Measurements from ENCODE around the gene PRKCG. TPM values are rescaled to one million over a fixed set of nuclear protein-coding genes. Genes with fewer than 3 reads are reported as not detected.
"Not testable (repeated sequence)": the region's sequence is repeated elsewhere in the genome, so short reads cannot be mapped to it uniquely, and the experiment has no call there.

The PRKCG gene
- total and polyA plus RNA-seq, 4 experiments from 2014 or later: 0.06 TPM; not detected in 3

- intact Hi-C loops (cut with micrococcal nuclease): no loop called here
- Histone ChIP-seq H3K27ac (ENCODE audit: low read depth, low read length) (no peak overlapping the region), H3K36me3 (ENCODE audit: insufficient read depth, low read length) (no peaks in the 10 kb centered on the region), H3K4me3 (ENCODE audit: low read length in 2 of 2) (no peak overlapping the region), H3K27me3 (ENCODE audit: insufficient read depth, low read length) (no peaks in the 10 kb centered on the region), H3K4me1 (ENCODE audit: insufficient read depth, low read length) (no peaks in the 10 kb centered on the region), H3K9me3 (ENCODE audit: control insufficient read depth in 1 of 2, low read length in 2 of 2) (no peaks in the 10 kb centered on the region)
- peaks cover 0 to 9% (median 2%) of the 10 kb centered on the region in 8 donors for H3K9me3 Mint-ChIP-seq
- H3K27me3 Mint-ChIP-seq: peaks cover 27 to 37% of the 10 kb centered on the region in 2 donors
- no peak overlapping the region for H3K27ac Mint-ChIP-seq
- no peaks in the 10 kb centered on the region for H3K36me3 Mint-ChIP-seq
- ChIA-PET CTCF (ENCODE audit: partially characterized antibody) (interaction anchor here (0.8 to 1.9 kb wide), 3 partner anchors 12 to 94 kb away, joined by 4 to 5 read pairs (median 5); no protein-coding TSS in a partner anchor), POLR2A (ENCODE audit: partially characterized antibody) (no interaction called here)
- H3K4me1 Mint-ChIP-seq: no peaks in the 10 kb centered on the region
- H3K4me3 Mint-ChIP-seq: no peak overlapping the region
- no peak for DNase-seq
Measured at GRCh38 chr19:53947624-53948023, 65.6 kb downstream of the PRKCG start.

GRCh38 chr19:53948611-53949010, 66.6 kb downstream of the PRKCG start:
- H3K9me3 ChIP-seq (ENCODE audit: control insufficient read depth in 1 of 2, low read length in 2 of 2); H3K27ac ChIP-seq (ENCODE audit: low read depth, low read length); H3K36me3 ChIP-seq (ENCODE audit: insufficient read depth, low read length); DNase-seq; POLR2A ChIA-PET (ENCODE audit: partially characterized antibody); H3K4me1 ChIP-seq (ENCODE audit: insufficient read depth, low read length); H3K4me3 ChIP-seq (ENCODE audit: low read length in 2 of 2); H3K27me3 ChIP-seq (ENCODE audit: insufficient read depth, low read length); H3K4me1 Mint-ChIP-seq; H3K27ac Mint-ChIP-seq; H3K9me3 Mint-ChIP-seq; H3K36me3 Mint-ChIP-seq; H3K4me3 Mint-ChIP-seq; intact Hi-C loops (cut with micrococcal nuclease): not testable (repeated sequence)
- peaks cover 22 to 33% of the 10 kb centered on the region in 2 donors for H3K27me3 Mint-ChIP-seq
- CTCF ChIA-PET (ENCODE audit: partially characterized antibody): interaction anchor here (0.8 to 1.9 kb wide), 2 partner anchors 11 to 95 kb away, joined by 4 to 5 read pairs; no protein-coding TSS in a partner anchor

GRCh38 chr19:53951436-53951835, 69.4 kb downstream of the PRKCG start:
- H3K9me3 ChIP-seq (ENCODE audit: control insufficient read depth in 1 of 2, low read length in 2 of 2): no peaks in the 10 kb centered on the region
- no peaks in the 10 kb centered on the region for H3K4me1 ChIP-seq (ENCODE audit: insufficient read depth, low read length)
- DNase-seq: no peak
- no peak overlapping the region for H3K27ac Mint-ChIP-seq
- H3K27ac ChIP-seq (ENCODE audit: low read depth, low read length): no peak overlapping the region
- intact Hi-C loops (cut with micrococcal nuclease): no loop called here
- ChIA-PET POLR2A (ENCODE audit: partially characterized antibody) (no interaction called here), CTCF (ENCODE audit: partially characterized antibody) (no interaction called here)
- H3K36me3 Mint-ChIP-seq: no peaks in the 10 kb centered on the region
- peaks cover 0 to 4% (median 0%) of the 10 kb centered on the region in 8 donors for H3K9me3 Mint-ChIP-seq
- peaks cover 22 to 25% of the 10 kb centered on the region in 2 donors for H3K27me3 Mint-ChIP-seq
- no peak overlapping the region for H3K4me3 Mint-ChIP-seq
- H3K4me3 ChIP-seq (ENCODE audit: low read length in 2 of 2): no peak overlapping the region
- no peaks in the 10 kb centered on the region for H3K4me1 Mint-ChIP-seq
- H3K36me3 ChIP-seq (ENCODE audit: insufficient read depth, low read length): no peaks in the 10 kb centered on the region
- H3K27me3 ChIP-seq (ENCODE audit: insufficient read depth, low read length): no peaks in the 10 kb centered on the region

- peaks cover 24 to 26% of the 10 kb centered on the region in 2 donors for H3K27me3 Mint-ChIP-seq
Measured at GRCh38 chr19:53951947-53952346, 70.0 kb downstream of the PRKCG start.

GRCh38 chr19:53953383-53953782, 71.4 kb downstream of the PRKCG start:
- Histone ChIP-seq H3K27me3 (ENCODE audit: insufficient read depth, low read length) (peaks cover 11% of the 10 kb centered on the region), H3K4me3 (ENCODE audit: low read length in 2 of 2) (no peak overlapping the region), H3K27ac (ENCODE audit: low read depth, low read length) (no peak overlapping the region), H3K9me3 (ENCODE audit: control insufficient read depth in 1 of 2, low read length in 2 of 2) (no peaks in the 10 kb centered on the region), H3K4me1 (ENCODE audit: insufficient read depth, low read length) (no peaks in the 10 kb centered on the region), H3K36me3 (ENCODE audit: insufficient read depth, low read length) (no peaks in the 10 kb centered on the region)
- intact Hi-C loops (cut with micrococcal nuclease): no loop called here
- CTCF ChIA-PET (ENCODE audit: partially characterized antibody): no interaction called here
- DNase-seq: no peak
- POLR2A ChIA-PET (ENCODE audit: partially characterized antibody): no interaction called here
- Mint-ChIP-seq H3K9me3 (peaks cover 0 to 4% (median under 1%) of the 10 kb centered on the region in 8 donors), H3K4me3 (no peak overlapping the region), H3K27ac (no peak overlapping the region), H3K36me3 (no peaks in the 10 kb centered on the region), H3K27me3 (peaks cover 26 to 31% of the 10 kb centered on the region in 2 donors), H3K4me1 (no peaks in the 10 kb centered on the region)

More at GRCh38 chr19:53951947-53952346, 70.0 kb downstream of the PRKCG start:
- H3K36me3 Mint-ChIP-seq: no peaks in the 10 kb centered on the region
- no peak overlapping the region for H3K27ac Mint-ChIP-seq
- Histone ChIP-seq H3K27me3 (ENCODE audit: insufficient read depth, low read length) (peaks cover under 1% of the 10 kb centered on the region), H3K9me3 (ENCODE audit: control insufficient read depth in 1 of 2, low read length in 2 of 2) (no peaks in the 10 kb centered on the region), H3K4me1 (ENCODE audit: insufficient read depth, low read length) (no peaks in the 10 kb centered on the region), H3K36me3 (ENCODE audit: insufficient read depth, low read length) (no peaks in the 10 kb centered on the region), H3K27ac (ENCODE audit: low read depth, low read length) (no peak overlapping the region), H3K4me3 (ENCODE audit: low read length in 2 of 2) (no peak overlapping the region)
- no peak for DNase-seq
- peaks cover 0 to 4% (median 0%) of the 10 kb centered on the region in 8 donors for H3K9me3 Mint-ChIP-seq
- ChIA-PET POLR2A (ENCODE audit: partially characterized antibody) (no interaction called here), CTCF (ENCODE audit: partially characterized antibody) (no interaction called here)
- H3K4me1 Mint-ChIP-seq: no peaks in the 10 kb centered on the region
- H3K4me3 Mint-ChIP-seq: no peak overlapping the region
- intact Hi-C loops (cut with micrococcal nuclease): no loop called here

Other genes starting within 250 kb of the PRKCG start
- gene NLRP12, start 57.9 kb upstream of the PRKCG start, total RNA-seq: not detected
- not detected for gene NLRP12, start 57.9 kb upstream of the PRKCG start, polyA plus RNA-seq
- 10 to 100 TPM; 42.1 to 45.8 TPM for gene MYADM, start 14.3 kb upstream of the PRKCG start, total RNA-seq
- gene MYADM, start 14.3 kb upstream of the PRKCG start, polyA plus RNA-seq: 10 to 100 TPM; 38.5 to 67.9 TPM
- not detected for gene CACNG7, start 27.1 kb downstream of the PRKCG start, total RNA-seq
- gene CACNG7, start 27.1 kb downstream of the PRKCG start, polyA plus RNA-seq: not detected
- not detected for gene CACNG8, start 80.7 kb downstream of the PRKCG start, total RNA-seq
- gene CACNG8, start 80.7 kb downstream of the PRKCG start, polyA plus RNA-seq: not detected
- not detected for gene CACNG6, start 109.4 kb downstream of the PRKCG start, total RNA-seq
- not detected for gene CACNG6, start 109.4 kb downstream of the PRKCG start, polyA plus RNA-seq
- not detected for gene VSTM1, start 181.7 kb downstream of the PRKCG start, total RNA-seq
- gene VSTM1, start 181.7 kb downstream of the PRKCG start, polyA plus RNA-seq: not detected
- gene TARM1, start 199.2 kb downstream of the PRKCG start, total RNA-seq: not detected
- not detected for gene TARM1, start 199.2 kb downstream of the PRKCG start, polyA plus RNA-seq
- 1 to 10 TPM in 1 of 2 experiments, under 1 TPM in 1; 0.64 to 1.1 TPM for gene OSCAR, start 218.6 kb downstream of the PRKCG start, total RNA-seq
- gene OSCAR, start 218.6 kb downstream of the PRKCG start, polyA plus RNA-seq: under 1 TPM in 1 of 2 donors, not detected in 1; 0.23 TPM
- 100 to 1,000 TPM; 135 to 137 TPM for gene NDUFA3, start 220.7 kb downstream of the PRKCG start, total RNA-seq
- 100 to 1,000 TPM; 374 to 440 TPM for gene NDUFA3, start 220.7 kb downstream of the PRKCG start, polyA plus RNA-seq
- gene TFPT, start 233.5 kb downstream of the PRKCG start, total RNA-seq: 10 to 100 TPM; 17.2 to 19.0 TPM
- gene TFPT, start 233.5 kb downstream of the PRKCG start, polyA plus RNA-seq: 10 to 100 TPM; 17.6 to 31.0 TPM
- gene PRPF31, start 233.6 kb downstream of the PRKCG start, total RNA-seq: 10 to 100 TPM; 77.6 to 80.0 TPM
- gene PRPF31, start 233.6 kb downstream of the PRKCG start, polyA plus RNA-seq: 10 to 100 TPM; 73.0 to 79.0 TPM